GM23338 (cell line): ENCODE measurements around the gene GRIN3B. TPM values are rescaled to one million over a fixed set of nuclear protein-coding genes. Genes with fewer than 3 reads are reported as not detected.
A peak's percentile ranks its signal among the peaks of the same experiment; 100 is the strongest.

Source experiments
- ATAC-seq: fragments of 200-7000 bp; cut with Tn5 transposase; 3 replicates; pipeline ENCODE4 v1.9.1; 2020
- DNase-seq: peaks from one replicate; pipeline ENCODE4 v3.0.0-alpha.2; 2015; ENCODE audit warnings: low spot score
- H2AFZ ChIP-seq: fragments of 200-600 bp; sonication (generic); 2 replicates; pipeline ENCODE4 v1.8.0; 2016; ENCODE audit warnings: antibody characterized with exemption, mild to moderate bottlenecking, moderate library complexity
- H3F3A ChIP-seq: fragments of 200-600 bp; sonication (generic); replicated peaks from 2 replicates; pipeline ENCODE4 v1.8.0; 2017; ENCODE audit warnings: antibody characterized with exemption, mixed run types, low read depth
- H3K27ac ChIP-seq: fragments of 200-600 bp; sonication (generic); 2 replicates; pipeline ENCODE4 v1.6.1; 2016; ENCODE audit warnings: low read depth
- H3K27me3 ChIP-seq: fragments of 200-600 bp; sonication (generic); 2 replicates; pipeline ENCODE4 v1.8.0; 2016; ENCODE audit warnings: mild to moderate bottlenecking, mixed run types, moderate library complexity; ENCODE audit not compliant: insufficient read depth
- H3K36me3 ChIP-seq: fragments of 200-600 bp; sonication (generic); 2 replicates; pipeline ENCODE4 v1.8.0; 2016; ENCODE audit warnings: mild to moderate bottlenecking; ENCODE audit not compliant: insufficient read depth
- H3K4me1 ChIP-seq: fragments of 200-600 bp; sonication (generic); 2 replicates; pipeline ENCODE4 v1.8.0; 2016; ENCODE audit warnings: mild to moderate bottlenecking, moderate library complexity; ENCODE audit not compliant: insufficient read depth
- H3K4me2 ChIP-seq: fragments of 200-600 bp; sonication (generic); 2 replicates; pipeline ENCODE4 v1.7.1; 2017; ENCODE audit warnings: mixed run types
- H3K4me3 ChIP-seq: fragments of 200-600 bp; sonication (generic); 2 replicates; pipeline ENCODE4 v1.6.1; 2016; ENCODE audit warnings: mixed run types
- H3K79me2 ChIP-seq: fragments of 200-600 bp; sonication (generic); replicated peaks from 2 replicates; pipeline ENCODE4 v1.8.0; 2017; ENCODE audit warnings: mild to moderate bottlenecking; ENCODE audit not compliant: insufficient read depth
- H3K9me2 ChIP-seq: fragments of 200-600 bp; sonication (generic); 2 replicates; pipeline ENCODE4 v1.8.0; 2017; ENCODE audit not compliant: insufficient read depth
- H4K20me1 ChIP-seq: fragments of 200-600 bp; sonication (generic); replicated peaks from 2 replicates; pipeline ENCODE4 v1.8.0; 2017; ENCODE audit warnings: mild to moderate bottlenecking; ENCODE audit not compliant: insufficient read depth
- H3K27ac Mint-ChIP-seq: 2 replicates; pipeline ENCODE4 v1.8.0; 2020; ENCODE audit warnings: inconsistent platforms, mild to moderate bottlenecking, moderate library complexity, mixed read lengths
- H3K27me3 Mint-ChIP-seq: 3 replicates; pipeline ENCODE4 v1.8.0; 2022; ENCODE audit warnings: low read depth, mild to moderate bottlenecking, moderate library complexity, mixed read lengths, inconsistent platforms; ENCODE audit not compliant: insufficient read depth, poor library complexity
- H3K36me3 Mint-ChIP-seq: 3 replicates; pipeline ENCODE4 v1.8.0; 2021; ENCODE audit warnings: low read depth, mild to moderate bottlenecking, inconsistent platforms, moderate library complexity, mixed read lengths
- H3K4me1 Mint-ChIP-seq: 3 replicates; pipeline ENCODE4 v1.8.0; 2020; ENCODE audit warnings: mild to moderate bottlenecking, inconsistent platforms, mixed read lengths
- H3K4me3 Mint-ChIP-seq: 3 replicates; pipeline ENCODE4 v1.8.0; 2021; ENCODE audit warnings: moderate library complexity, mild to moderate bottlenecking, inconsistent platforms, mixed read lengths
- H3K9me3 Mint-ChIP-seq: 3 replicates; pipeline ENCODE4 v1.8.0; 2020; ENCODE audit warnings: moderate library complexity, mild to moderate bottlenecking, inconsistent platforms, mixed read lengths
- CREB1 ChIP-seq: fragments of 250-450 bp; sonication (Bioruptor Pico); IDR thresholded peaks from 2 replicates; pipeline ENCODE4 v1.5.0; 2020; ENCODE audit warnings: low read depth, mild to moderate bottlenecking, moderate library complexity
- EZH2 ChIP-seq: fragments of 200-600 bp; sonication (generic); IDR thresholded peaks from one replicate; pipeline ENCODE4 v1.8.0; 2017; ENCODE audit warnings: antibody characterized with exemption, mild to moderate bottlenecking, low read depth; ENCODE audit not compliant: unreplicated experiment
- EZH2phosphoT487 ChIP-seq: fragments of 200-600 bp; sonication (generic); IDR thresholded peaks from one replicate; pipeline ENCODE4 v1.8.1; 2018; ENCODE audit warnings: antibody characterized with exemption; ENCODE audit not compliant: unreplicated experiment
- POLR2AphosphoS5 ChIP-seq: IDR thresholded peaks from 2 replicates; pipeline ENCODE4 v1.6.1; 2016; ENCODE audit warnings: antibody characterized with exemption, low read depth
- STAT1 ChIP-seq: IDR thresholded peaks from one replicate; pipeline ENCODE4 v1.6.1; 2016; ENCODE audit warnings: antibody characterized with exemption; ENCODE audit not compliant: unreplicated experiment
- ZNF331 ChIP-seq: fragments of 250-450 bp; sonication (Bioruptor Pico); IDR thresholded peaks from 2 replicates; pipeline ENCODE4 v1.5.0; 2020; ENCODE audit warnings: low read depth, mild to moderate bottlenecking, moderate library complexity
- polyA plus RNA-seq: library from polyadenylated mRNA; unstranded; fragments of >200 nt; fragmentation: Nextera tagmentation; extraction: Ambion mirVana; gene quantifications from 2 replicates; pipeline ENCODE4 v1.2.1, GENCODE V29; 2016
- total RNA-seq: library from RNA; depleted of rRNA; stranded (reverse); fragments of >200 nt; shearing (Covaris generic); gene quantifications from 2 replicates; pipeline ENCODE4 v1.2.3, GENCODE V29; 2014
- TF ChIP-seq, protein P1 (sequence below): IDR thresholded peaks from one replicate; pipeline ENCODE4 v1.6.1; 2018; ENCODE audit warnings: antibody characterized with exemption; ENCODE audit not compliant: unreplicated experiment
- TF ChIP-seq, protein P2 (sequence below): IDR thresholded peaks from 2 replicates; pipeline ENCODE4 v1.6.1; 2016; ENCODE audit warnings: antibody characterized with exemption
- TF ChIP-seq, protein P3 (sequence below): fragments of 250-450 bp; sonication (Bioruptor Pico); IDR thresholded peaks from 2 replicates; pipeline ENCODE4 v1.5.0; 2020; ENCODE audit warnings: mild to moderate bottlenecking, moderate library complexity

GRIN3B gene
- total and polyA plus RNA-seq, 2 experiments from 2014 or later: 0.11 to 2.8 TPM

DNA sequence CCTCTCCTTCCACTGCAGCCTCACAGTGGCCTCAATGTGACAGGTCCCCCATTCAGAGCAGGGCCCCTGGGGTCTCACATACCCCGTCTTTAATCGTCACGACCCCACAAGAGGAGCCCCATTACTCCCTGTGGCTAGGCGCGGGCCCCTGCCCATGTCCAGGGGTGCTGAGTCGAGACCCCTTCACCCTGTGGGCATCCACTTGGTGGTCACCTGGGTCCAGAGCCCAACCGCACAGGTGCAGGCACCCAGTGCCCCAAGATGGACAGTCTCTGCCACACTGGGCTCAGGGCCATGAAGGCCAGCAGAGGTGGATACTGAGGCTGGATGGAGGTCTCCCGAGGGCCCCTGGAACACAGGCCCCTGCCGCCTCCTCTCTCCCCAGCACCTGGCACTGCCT, 17.7 kb downstream of the GRIN3B start:
- no peak overlapping the region for H3K27ac Mint-ChIP-seq
- H3K4me1 ChIP-seq: peaks cover 8% of the 10 kb centered on the region; the same call in 1 of the 2 replicates
- H3F3A ChIP-seq: peaks cover 14% of the 10 kb centered on the region; the same call in 1 of the 2 replicates
- peak overlapping the region; percentile 43; the same call in 1 of the 2 replicates for H3K4me2 ChIP-seq
- peaks cover 3% of the 10 kb centered on the region; the same call in 2 of the 3 replicates for H3K9me3 Mint-ChIP-seq
- H2AFZ ChIP-seq: no peak overlapping the region
- no peak for ATAC-seq
- no peak overlapping the region; the same call in 2 of the 3 replicates for H3K4me3 Mint-ChIP-seq
- peaks cover 26% of the 10 kb centered on the region for H3K4me1 Mint-ChIP-seq
- H3K27ac ChIP-seq: peak overlapping the region; percentile 76; the same call in 1 of the 2 replicates
- H4K20me1 ChIP-seq: peaks cover 20% of the 10 kb centered on the region
- no peaks in the 10 kb centered on the region for H3K36me3 ChIP-seq
- no peak for DNase-seq
- H3K36me3 Mint-ChIP-seq: peaks cover 3% of the 10 kb centered on the region; the same call in 2 of the 3 replicates
- no peak for TF ChIP-seq ZNF331 (CRISPR knock-in tag)
- TF ChIP-seq, protein P1, sequence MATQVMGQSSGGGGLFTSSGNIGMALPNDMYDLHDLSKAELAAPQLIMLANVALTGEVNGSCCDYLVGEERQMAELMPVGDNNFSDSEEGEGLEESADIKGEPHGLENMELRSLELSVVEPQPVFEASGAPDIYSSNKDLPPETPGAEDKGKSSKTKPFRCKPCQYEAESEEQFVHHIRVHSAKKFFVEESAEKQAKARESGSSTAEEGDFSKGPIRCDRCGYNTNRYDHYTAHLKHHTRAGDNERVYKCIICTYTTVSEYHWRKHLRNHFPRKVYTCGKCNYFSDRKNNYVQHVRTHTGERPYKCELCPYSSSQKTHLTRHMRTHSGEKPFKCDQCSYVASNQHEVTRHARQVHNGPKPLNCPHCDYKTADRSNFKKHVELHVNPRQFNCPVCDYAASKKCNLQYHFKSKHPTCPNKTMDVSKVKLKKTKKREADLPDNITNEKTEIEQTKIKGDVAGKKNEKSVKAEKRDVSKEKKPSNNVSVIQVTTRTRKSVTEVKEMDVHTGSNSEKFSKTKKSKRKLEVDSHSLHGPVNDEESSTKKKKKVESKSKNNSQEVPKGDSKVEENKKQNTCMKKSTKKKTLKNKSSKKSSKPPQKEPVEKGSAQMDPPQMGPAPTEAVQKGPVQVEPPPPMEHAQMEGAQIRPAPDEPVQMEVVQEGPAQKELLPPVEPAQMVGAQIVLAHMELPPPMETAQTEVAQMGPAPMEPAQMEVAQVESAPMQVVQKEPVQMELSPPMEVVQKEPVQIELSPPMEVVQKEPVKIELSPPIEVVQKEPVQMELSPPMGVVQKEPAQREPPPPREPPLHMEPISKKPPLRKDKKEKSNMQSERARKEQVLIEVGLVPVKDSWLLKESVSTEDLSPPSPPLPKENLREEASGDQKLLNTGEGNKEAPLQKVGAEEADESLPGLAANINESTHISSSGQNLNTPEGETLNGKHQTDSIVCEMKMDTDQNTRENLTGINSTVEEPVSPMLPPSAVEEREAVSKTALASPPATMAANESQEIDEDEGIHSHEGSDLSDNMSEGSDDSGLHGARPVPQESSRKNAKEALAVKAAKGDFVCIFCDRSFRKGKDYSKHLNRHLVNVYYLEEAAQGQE: no peak
- TF ChIP-seq POLR2AphosphoS5: no peak
- TF ChIP-seq, protein P2, sequence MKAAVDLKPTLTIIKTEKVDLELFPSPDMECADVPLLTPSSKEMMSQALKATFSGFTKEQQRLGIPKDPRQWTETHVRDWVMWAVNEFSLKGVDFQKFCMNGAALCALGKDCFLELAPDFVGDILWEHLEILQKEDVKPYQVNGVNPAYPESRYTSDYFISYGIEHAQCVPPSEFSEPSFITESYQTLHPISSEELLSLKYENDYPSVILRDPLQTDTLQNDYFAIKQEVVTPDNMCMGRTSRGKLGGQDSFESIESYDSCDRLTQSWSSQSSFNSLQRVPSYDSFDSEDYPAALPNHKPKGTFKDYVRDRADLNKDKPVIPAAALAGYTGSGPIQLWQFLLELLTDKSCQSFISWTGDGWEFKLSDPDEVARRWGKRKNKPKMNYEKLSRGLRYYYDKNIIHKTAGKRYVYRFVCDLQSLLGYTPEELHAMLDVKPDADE: no peak
- TF ChIP-seq EZH2: no peak
- TF ChIP-seq CREB1: no peak
- no peak for TF ChIP-seq STAT1
- no peak for TF ChIP-seq EZH2phosphoT487
- no peaks in the 10 kb centered on the region for H3K9me2 ChIP-seq
- peaks cover 13% of the 10 kb centered on the region for H3K27me3 Mint-ChIP-seq
- no peaks in the 10 kb centered on the region for H3K27me3 ChIP-seq
- no peak overlapping the region for H3K4me3 ChIP-seq
- peaks cover 72% of the 10 kb centered on the region for H3K79me2 ChIP-seq

DNA sequence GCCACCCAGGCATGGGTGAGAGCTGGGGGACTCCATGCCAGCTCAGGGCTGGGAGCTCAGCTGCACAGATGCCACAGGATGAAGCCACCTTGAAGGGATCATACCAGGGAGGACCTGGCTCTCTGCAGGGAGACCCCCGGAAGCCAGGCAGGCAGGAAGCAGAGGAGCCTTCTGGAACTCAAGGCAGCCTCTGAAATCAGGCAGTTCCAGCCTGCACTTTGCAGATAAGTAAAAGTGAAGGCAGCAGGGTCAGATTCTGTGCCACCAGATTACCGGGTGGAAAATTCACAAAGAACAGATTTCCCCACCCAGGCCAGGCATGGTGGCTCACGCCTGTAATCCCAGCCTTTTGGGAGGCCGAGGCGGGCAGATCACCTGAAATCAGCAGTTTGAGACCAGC, 18.2 kb downstream of the GRIN3B start:
- H3K27me3 Mint-ChIP-seq: peaks cover 13% of the 10 kb centered on the region
- H4K20me1 ChIP-seq: peaks cover 15% of the 10 kb centered on the region
- H3K27ac Mint-ChIP-seq: no peak overlapping the region
- TF ChIP-seq, protein P2: no peak
- TF ChIP-seq, protein P3, sequence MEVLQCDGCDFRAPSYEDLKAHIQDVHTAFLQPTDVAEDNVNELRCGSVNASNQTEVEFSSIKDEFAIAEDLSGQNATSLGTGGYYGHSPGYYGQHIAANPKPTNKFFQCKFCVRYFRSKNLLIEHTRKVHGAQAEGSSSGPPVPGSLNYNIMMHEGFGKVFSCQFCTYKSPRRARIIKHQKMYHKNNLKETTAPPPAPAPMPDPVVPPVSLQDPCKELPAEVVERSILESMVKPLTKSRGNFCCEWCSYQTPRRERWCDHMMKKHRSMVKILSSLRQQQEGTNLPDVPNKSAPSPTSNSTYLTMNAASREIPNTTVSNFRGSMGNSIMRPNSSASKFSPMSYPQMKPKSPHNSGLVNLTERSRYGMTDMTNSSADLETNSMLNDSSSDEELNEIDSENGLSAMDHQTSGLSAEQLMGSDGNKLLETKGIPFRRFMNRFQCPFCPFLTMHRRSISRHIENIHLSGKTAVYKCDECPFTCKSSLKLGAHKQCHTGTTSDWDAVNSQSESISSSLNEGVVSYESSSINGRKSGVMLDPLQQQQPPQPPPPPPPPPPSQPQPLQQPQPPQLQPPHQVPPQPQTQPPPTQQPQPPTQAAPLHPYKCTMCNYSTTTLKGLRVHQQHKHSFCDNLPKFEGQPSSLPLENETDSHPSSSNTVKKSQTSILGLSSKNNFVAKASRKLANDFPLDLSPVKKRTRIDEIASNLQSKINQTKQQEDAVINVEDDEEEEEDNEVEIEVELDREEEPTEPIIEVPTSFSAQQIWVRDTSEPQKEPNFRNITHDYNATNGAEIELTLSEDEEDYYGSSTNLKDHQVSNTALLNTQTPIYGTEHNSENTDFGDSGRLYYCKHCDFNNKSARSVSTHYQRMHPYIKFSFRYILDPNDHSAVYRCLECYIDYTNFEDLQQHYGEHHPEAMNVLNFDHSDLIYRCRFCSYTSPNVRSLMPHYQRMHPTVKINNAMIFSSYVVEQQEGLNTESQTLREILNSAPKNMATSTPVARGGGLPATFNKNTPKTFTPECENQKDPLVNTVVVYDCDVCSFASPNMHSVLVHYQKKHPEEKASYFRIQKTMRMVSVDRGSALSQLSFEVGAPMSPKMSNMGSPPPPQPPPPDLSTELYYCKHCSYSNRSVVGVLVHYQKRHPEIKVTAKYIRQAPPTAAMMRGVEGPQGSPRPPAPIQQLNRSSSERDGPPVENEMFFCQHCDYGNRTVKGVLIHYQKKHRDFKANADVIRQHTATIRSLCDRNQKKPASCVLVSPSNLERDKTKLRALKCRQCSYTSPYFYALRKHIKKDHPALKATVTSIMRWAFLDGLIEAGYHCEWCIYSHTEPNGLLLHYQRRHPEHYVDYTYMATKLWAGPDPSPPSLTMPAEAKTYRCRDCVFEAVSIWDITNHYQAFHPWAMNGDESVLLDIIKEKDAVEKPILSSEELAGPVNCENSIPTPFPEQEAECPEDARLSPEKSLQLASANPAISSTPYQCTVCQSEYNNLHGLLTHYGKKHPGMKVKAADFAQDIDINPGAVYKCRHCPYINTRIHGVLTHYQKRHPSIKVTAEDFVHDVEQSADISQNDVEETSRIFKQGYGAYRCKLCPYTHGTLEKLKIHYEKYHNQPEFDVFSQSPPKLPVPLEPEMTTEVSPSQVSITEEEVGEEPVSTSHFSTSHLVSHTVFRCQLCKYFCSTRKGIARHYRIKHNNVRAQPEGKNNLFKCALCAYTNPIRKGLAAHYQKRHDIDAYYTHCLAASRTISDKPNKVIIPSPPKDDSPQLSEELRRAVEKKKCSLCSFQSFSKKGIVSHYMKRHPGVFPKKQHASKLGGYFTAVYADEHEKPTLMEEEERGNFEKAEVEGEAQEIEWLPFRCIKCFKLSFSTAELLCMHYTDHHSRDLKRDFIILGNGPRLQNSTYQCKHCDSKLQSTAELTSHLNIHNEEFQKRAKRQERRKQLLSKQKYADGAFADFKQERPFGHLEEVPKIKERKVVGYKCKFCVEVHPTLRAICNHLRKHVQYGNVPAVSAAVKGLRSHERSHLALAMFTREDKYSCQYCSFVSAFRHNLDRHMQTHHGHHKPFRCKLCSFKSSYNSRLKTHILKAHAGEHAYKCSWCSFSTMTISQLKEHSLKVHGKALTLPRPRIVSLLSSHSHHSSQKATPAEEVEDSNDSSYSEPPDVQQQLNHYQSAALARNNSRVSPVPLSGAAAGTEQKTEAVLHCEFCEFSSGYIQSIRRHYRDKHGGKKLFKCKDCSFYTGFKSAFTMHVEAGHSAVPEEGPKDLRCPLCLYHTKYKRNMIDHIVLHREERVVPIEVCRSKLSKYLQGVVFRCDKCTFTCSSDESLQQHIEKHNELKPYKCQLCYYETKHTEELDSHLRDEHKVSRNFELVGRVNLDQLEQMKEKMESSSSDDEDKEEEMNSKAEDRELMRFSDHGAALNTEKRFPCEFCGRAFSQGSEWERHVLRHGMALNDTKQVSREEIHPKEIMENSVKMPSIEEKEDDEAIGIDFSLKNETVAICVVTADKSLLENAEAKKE: no peak

More for the DNA sequence above, 18.2 kb downstream of the GRIN3B start:
- Histone ChIP-seq H3K27ac (peak overlapping the region; percentile 76; the same call in 1 of the 2 replicates), H3K4me2 (peak overlapping the region; percentile 43; the same call in 1 of the 2 replicates), H3K4me3 (no peak overlapping the region), H3K79me2 (peaks cover 69% of the 10 kb centered on the region), H3K4me1 (peaks cover 8% of the 10 kb centered on the region; the same call in 1 of the 2 replicates), H3K27me3 (no peaks in the 10 kb centered on the region), H2AFZ (no peak overlapping the region), H3K36me3 (no peaks in the 10 kb centered on the region), H3K9me2 (no peaks in the 10 kb centered on the region), H3F3A (peaks cover 14% of the 10 kb centered on the region; the same call in 1 of the 2 replicates)
- peaks cover 26% of the 10 kb centered on the region for H3K4me1 Mint-ChIP-seq
- H3K4me3 Mint-ChIP-seq: peak overlapping the region; percentile 94; the same call in 2 of the 3 replicates
- no peak for DNase-seq
- H3K36me3 Mint-ChIP-seq: peaks cover 3% of the 10 kb centered on the region; the same call in 2 of the 3 replicates
- peaks cover 3% of the 10 kb centered on the region; the same call in 2 of the 3 replicates for H3K9me3 Mint-ChIP-seq
- ATAC-seq: no peak
